Measurements from ENCODE around the gene ERBB2. TPM values are rescaled to one million over a fixed set of nuclear protein-coding genes. Genes with fewer than 3 reads are reported as not detected.
A peak's percentile ranks its signal among the peaks of the same experiment; 100 is the strongest.

Gene ERBB2
- total RNA-seq, 2 experiments from 2014 or later, result 4.5 to 4.6 TPM

DNA sequence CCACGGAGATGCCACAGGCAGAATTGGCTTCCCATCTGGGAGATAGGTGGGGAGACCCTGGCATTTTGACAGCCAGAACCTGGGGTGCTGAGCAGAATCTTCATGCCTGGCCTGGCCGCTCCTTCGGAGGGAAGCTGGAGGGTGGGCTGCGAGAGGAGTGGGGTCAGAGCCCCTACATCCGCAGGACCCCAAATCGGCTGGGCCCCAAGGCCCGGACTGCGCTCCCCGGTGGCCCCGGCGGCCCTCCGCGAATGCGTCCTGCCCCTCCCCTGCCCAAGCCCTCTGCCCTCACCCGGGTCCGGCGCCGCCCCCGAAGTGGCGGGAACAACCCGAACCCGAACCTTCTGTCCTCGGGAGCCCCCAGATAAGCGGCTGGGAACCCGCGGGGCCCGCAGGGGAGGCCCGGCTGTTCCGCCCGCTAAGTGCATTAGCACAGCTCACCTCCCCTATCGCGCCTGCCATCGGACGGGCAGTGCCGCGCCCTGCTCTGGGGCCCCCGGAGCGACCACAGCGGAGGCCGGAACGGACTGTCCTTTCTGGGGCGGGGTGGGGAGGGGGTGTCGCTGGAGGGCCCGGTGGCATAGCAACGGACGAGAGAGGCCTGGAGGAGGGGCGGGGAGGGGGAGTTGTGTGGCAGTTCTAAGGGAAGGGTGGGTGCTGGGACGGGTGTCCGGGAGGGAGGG, 32.5 kb upstream of the ERBB2 start:
- Mint-ChIP-seq H3K9me3 (no peaks in the 10 kb centered on the region), H3K4me3 (no peak overlapping the region), H3K36me3 (ENCODE audit: low read depth) (no peaks in the 10 kb centered on the region), H3K27ac (no peak overlapping the region), H3K4me1 (peaks cover 5% of the 10 kb centered on the region), H3K27me3 (peaks cover 28% of the 10 kb centered on the region)
- DNase-seq, result no peak
- POLR2A ChIA-PET, result no interaction called here
- CTCF ChIA-PET, result interaction anchor here (1.3 to 3.0 kb wide), 4 partner anchors 8 to 61 kb away, joined by 3 to 22 read pairs (median 8); no protein-coding TSS in a partner anchor

DNA sequence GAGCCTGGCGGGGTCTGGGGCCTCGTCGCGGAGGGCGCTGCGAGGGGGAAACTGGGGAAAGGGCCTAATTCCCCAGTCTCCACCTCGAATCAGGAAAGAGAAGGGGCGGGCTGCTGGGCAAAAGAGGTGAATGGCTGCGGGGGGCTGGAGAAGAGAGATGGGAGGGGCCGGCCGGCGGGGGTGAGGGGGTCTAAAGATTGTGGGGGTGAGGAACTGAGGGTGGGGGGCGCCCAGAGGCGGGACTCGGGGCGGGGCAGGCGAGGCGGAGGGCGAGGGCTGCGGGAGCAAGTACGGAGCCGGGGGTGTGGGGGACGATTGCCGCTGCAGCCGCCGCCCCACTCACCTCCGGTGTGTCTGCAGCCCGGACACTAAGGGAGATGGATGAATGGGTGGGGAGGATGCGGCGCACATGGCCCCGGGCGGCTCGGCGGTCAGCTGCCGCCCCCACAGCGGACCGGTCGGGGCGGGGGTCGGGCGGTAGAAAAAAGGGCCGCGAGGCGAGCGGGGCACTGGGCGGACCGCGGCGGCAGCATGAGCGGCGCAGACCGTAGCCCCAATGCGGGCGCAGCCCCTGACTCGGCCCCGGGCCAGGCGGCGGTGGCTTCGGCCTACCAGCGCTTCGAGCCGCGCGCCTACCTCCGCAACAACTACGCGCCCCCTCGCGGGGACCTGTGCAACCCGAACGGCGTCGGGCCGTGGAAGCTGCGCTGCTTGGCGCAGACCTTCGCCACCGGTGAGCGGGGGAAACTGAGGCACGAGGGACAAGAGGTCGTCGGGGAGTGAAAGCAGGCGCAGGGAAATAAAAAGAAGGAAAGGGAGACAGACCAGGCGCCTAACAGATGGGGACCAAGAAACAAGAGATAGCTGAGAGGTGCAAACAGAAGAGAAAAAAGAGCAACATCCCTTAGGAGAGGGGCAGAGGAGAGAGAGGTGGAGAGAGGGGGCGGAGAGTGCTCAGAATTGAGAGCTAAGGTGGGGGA, 31.6 kb upstream of the ERBB2 start, which contains the start of gene PNMT:
TSS of gene PNMT (plus strand) at position 509 of the 980 bp plus-strand sequence. CDS start at position 532, 23 bp downstream.
- ChIA-PET POLR2A (interaction anchor here (0.5 to 0.6 kb wide), 3 partner anchors 10 to 46 kb away, joined by 3 to 4 read pairs (median 4); no protein-coding TSS in a partner anchor), CTCF (interaction anchor here (0.5 to 3.0 kb wide), 13 partner anchors 9 to 612 kb away, joined by 3 to 14 read pairs (median 3); no protein-coding TSS in a partner anchor)
- peak within 1 kb of the TSS; percentile 81 for H3K27ac Mint-ChIP-seq
- no peaks in the 10 kb centered on the region for H3K9me3 Mint-ChIP-seq
- H3K27me3 Mint-ChIP-seq, result peaks cover 28% of the 10 kb centered on the region
- no peak within 1 kb of the TSS for H3K4me3 Mint-ChIP-seq
- peaks cover 5% of the 10 kb centered on the region for H3K4me1 Mint-ChIP-seq
- peak; percentile 72 for DNase-seq
- H3K36me3 Mint-ChIP-seq (ENCODE audit: low read depth), result no peaks in the 10 kb centered on the region

DNA sequence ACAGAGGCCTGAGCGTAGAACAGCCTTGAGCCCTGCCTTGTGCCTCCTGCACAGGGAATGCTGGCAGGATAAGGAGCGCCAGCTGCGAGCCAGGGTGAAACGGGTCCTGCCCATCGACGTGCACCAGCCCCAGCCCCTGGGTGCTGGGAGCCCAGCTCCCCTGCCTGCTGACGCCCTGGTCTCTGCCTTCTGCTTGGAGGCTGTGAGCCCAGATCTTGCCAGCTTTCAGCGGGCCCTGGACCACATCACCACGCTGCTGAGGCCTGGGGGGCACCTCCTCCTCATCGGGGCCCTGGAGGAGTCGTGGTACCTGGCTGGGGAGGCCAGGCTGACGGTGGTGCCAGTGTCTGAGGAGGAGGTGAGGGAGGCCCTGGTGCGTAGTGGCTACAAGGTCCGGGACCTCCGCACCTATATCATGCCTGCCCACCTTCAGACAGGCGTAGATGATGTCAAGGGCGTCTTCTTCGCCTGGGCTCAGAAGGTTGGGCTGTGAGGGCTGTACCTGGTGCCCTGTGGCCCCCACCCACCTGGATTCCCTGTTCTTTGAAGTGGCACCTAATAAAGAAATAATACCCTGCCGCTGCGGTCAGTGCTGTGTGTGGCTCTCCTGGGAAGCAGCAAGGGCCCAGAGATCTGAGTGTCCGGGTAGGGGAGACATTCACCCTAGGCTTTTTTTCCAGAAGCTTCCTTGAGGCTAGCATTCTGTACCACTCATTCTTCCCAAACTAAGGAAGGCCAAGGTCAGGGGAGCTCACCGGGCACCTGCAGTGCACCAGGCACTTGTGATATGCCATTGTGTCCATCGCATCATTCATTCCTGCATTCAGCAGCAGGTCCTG, 29.7 kb upstream of the ERBB2 start:
- CTCF ChIA-PET, result interaction anchor here (0.8 to 3.0 kb wide), 8 partner anchors 7 to 100 kb away, joined by 3 to 14 read pairs (median 4); partner anchors contain the start of gene MIEN1
- H3K4me3 Mint-ChIP-seq, result no peak overlapping the region
- no peak overlapping the region for H3K27ac Mint-ChIP-seq
- peaks cover 28% of the 10 kb centered on the region for H3K27me3 Mint-ChIP-seq
- no peaks in the 10 kb centered on the region for H3K9me3 Mint-ChIP-seq
- no peak for DNase-seq
- POLR2A ChIA-PET, result interaction anchor here (0.8 kb wide), 1 partner anchor 15 kb away, joined by 3 read pairs; no protein-coding TSS in a partner anchor
- H3K4me1 Mint-ChIP-seq, result peaks cover 6% of the 10 kb centered on the region
- H3K36me3 Mint-ChIP-seq (ENCODE audit: low read depth), result no peaks in the 10 kb centered on the region

DNA sequence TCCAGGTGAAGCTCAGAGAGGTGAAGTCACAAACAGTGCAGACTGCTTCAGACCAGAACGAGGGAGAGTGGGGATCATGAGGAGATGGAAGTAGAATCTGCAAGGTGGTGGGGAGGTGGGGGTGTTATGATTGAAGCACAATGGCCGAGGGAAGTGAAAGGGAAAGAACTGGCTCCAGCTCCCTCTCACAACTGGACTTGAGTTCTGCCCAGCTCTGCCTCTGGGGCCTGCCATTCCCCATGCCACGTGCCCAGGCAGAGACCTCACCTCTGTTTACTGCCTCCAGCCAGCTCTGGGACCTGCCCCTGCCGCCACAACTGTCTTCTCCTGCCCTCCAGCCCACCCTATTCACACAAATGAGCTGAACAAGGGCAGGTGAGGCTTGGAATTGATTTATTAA, 29.1 kb upstream of the ERBB2 start:
- Mint-ChIP-seq H3K4me1 (peaks cover 12% of the 10 kb centered on the region), H3K27ac (no peak overlapping the region), H3K27me3 (peaks cover 26% of the 10 kb centered on the region), H3K9me3 (no peaks in the 10 kb centered on the region), H3K36me3 (ENCODE audit: low read depth) (no peaks in the 10 kb centered on the region), H3K4me3 (no peak overlapping the region)
- CTCF ChIA-PET, result interaction anchor here (0.6 to 3.0 kb wide), 9 partner anchors 9 to 700 kb away, joined by 3 to 14 read pairs (median 3); partner anchors contain the start of gene MIEN1
- POLR2A ChIA-PET, result interaction anchor here (0.8 kb wide), 1 partner anchor 16 kb away, joined by 3 read pairs; no protein-coding TSS in a partner anchor
- DNase-seq, result no peak

DNA sequence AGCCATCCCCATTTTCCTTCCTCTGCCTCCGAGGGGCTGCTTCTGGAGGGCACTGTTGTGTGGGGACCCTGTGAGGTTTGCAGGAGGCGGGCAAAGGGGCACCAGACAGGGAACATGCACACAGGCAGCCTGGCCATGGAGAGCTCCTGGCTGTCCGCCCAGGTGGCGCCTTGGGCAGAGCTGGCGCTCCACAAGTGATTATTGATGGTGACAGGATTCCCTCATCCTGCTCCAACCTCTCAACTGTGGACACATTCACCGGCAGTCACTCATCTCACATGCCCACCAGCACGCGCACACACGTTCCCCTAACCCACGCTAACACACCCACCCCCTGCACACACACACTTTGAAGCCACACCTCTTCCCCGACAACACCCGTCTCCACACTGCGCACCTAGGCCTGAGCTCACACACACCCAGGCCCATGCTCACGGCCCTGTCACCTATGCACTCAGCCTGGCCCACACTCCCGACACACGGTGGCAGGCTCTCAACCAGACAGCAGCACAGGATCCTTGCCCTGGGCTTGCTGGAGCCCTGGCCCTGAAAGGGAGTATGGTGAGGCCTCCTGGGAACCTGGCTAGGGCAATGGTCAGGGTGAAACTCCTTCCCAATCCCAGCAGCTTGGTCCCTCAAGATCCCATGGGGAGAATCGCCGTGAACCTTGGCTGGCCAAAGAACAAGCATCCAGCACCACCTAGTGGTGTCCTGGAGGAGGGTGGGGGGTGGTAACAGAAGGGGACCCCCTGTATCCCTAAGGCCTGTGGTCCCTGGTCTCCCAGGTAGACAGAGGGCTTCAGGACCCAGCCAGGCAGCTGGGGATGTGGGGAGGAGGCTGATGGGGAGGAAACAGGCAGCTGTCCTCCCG, 28.0 kb upstream of the ERBB2 start:
- peaks cover 2% of the 10 kb centered on the region for H3K36me3 Mint-ChIP-seq (ENCODE audit: low read depth)
- ChIA-PET POLR2A (no interaction called here), CTCF (interaction anchor here (0.9 to 2.5 kb wide), 9 partner anchors 16 to 58 kb away, joined by 3 to 12 read pairs (median 4); partner anchors contain the start of genes MIEN1 and PGAP3)
- no peak overlapping the region for H3K4me3 Mint-ChIP-seq
- H3K4me1 Mint-ChIP-seq, result peaks cover 23% of the 10 kb centered on the region
- H3K27ac Mint-ChIP-seq, result peak overlapping the region; percentile 39
- H3K27me3 Mint-ChIP-seq, result peaks cover 18% of the 10 kb centered on the region
- no peaks in the 10 kb centered on the region for H3K9me3 Mint-ChIP-seq
- no peak for DNase-seq

DNA sequence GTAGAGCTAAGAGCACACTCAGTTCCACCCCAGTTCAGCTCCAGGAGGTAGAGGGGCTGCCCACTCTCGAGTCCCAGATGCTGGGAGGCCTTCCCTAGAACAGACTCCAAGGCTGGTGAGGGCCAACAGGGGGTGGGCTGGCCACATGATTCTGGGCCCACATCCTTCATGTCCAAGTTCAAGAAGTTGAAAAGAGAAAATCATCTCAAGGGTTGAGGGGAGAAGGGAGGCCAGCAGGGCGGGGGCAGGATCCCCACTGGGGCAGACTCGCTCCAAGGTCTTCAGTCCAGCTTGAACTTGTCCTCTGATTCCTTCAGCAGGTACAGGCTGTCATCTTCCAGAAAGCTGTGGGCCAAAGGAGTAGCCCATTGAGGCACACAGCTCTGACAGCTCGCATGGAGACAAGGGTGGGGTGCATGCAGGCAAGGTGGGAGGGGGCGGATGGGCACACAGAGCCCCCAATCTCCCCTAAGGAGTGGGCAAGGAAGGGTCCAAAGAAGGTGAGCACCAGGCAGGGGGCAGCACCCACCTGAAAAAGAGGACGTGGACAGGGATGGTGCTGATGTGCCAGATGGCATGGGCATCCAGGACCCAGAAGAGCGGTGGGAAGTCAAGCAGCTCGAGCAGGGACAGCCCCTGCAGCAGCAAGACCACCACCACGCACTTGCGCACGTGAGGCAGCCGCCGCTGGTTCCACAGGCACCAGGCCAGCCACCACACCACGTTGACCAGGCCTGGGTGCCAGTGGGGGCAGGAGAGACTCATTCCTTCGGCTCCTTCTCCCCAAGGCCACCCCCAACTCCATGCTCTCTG, 27.1 kb upstream of the ERBB2 start:
- peaks cover 16% of the 10 kb centered on the region for H3K27me3 Mint-ChIP-seq
- peaks cover 32% of the 10 kb centered on the region for H3K4me1 Mint-ChIP-seq
- H3K4me3 Mint-ChIP-seq, result no peak overlapping the region
- peaks cover 8% of the 10 kb centered on the region for H3K36me3 Mint-ChIP-seq (ENCODE audit: low read depth)
- no peak overlapping the region for H3K27ac Mint-ChIP-seq
- H3K9me3 Mint-ChIP-seq, result no peaks in the 10 kb centered on the region
- POLR2A ChIA-PET, result no interaction called here
- no peak for DNase-seq
- CTCF ChIA-PET, result interaction anchor here (0.9 to 2.5 kb wide), 7 partner anchors 15 to 57 kb away, joined by 3 to 12 read pairs (median 4); partner anchors contain the start of genes MIEN1 and PGAP3

DNA sequence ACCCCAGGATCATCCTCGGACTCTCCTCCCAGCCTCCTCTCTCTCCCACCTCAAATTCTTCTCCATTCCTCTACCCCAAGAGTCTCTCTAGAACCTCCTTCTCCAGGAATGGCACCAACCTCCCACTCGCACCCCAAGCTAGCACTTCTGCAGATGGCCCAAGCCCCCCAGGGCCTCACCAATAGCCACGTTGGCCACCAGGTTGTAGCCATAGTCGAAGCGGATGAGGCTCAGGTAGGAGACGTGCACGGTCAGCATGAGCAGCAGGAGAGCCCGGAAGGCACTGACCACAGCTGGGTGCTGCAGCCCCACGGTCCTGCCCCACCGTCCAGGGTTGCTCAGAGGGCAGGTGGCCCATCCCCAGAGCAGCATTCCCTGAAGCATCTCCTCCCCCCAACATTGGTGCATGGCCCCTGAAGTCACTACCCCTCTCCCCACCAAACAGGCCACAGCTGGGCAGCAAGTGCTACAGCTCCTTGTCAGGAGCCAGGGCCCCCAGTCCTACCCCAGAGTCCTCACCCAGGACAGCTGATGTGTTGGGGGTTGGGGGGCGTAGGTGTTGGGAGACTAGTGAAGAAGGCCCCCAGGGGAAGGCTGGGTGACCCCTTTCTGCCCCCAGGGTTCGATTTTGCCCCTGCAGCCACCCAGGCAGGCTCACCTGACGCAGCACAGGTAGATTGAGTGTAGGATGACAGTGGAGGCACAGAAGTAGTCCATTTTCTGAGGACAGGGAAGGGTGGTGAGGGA, 26.4 kb upstream of the ERBB2 start:
- ChIA-PET CTCF (interaction anchor here (1.2 to 1.7 kb wide), 2 partner anchors 39 to 52 kb away, joined by 3 read pairs; no protein-coding TSS in a partner anchor), POLR2A (no interaction called here)
- Mint-ChIP-seq H3K4me3 (no peak overlapping the region), H3K36me3 (ENCODE audit: low read depth) (peaks cover 14% of the 10 kb centered on the region), H3K27ac (no peak overlapping the region), H3K27me3 (peaks cover 12% of the 10 kb centered on the region), H3K4me1 (peaks cover 38% of the 10 kb centered on the region), H3K9me3 (no peaks in the 10 kb centered on the region)
- DNase-seq, result no peak

DNA sequence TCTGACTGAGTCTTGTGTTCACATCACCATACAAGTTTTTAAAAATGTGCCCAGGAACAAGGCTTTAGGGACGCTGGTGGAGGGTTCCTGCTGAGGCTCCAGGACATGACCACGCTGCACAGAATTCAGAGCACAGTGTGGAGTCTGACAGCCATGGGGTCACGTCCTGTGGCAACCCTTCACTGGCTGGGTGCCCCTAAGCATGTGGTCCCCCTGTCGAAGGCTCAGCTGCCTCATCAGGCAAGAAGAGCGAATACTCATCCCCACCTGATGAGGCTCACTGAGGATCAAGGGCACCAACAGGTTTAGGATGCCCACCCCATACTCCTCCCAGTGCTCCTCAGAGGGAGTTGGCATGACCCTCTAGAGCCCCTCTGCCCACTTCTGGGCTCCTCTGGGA, 25.7 kb upstream of the ERBB2 start:
- H3K27ac Mint-ChIP-seq, result no peak overlapping the region
- ChIA-PET POLR2A (no interaction called here), CTCF (interaction anchor here (1.3 to 1.9 kb wide), 3 partner anchors 8 to 53 kb away, joined by 3 to 8 read pairs (median 3); partner anchors contain the start of gene TCAP)
- peaks cover 42% of the 10 kb centered on the region for H3K4me1 Mint-ChIP-seq
- peaks cover 20% of the 10 kb centered on the region for H3K36me3 Mint-ChIP-seq (ENCODE audit: low read depth)
- H3K27me3 Mint-ChIP-seq, result peaks cover 8% of the 10 kb centered on the region
- no peaks in the 10 kb centered on the region for H3K9me3 Mint-ChIP-seq
- DNase-seq, result no peak
- no peak overlapping the region for H3K4me3 Mint-ChIP-seq

DNA sequence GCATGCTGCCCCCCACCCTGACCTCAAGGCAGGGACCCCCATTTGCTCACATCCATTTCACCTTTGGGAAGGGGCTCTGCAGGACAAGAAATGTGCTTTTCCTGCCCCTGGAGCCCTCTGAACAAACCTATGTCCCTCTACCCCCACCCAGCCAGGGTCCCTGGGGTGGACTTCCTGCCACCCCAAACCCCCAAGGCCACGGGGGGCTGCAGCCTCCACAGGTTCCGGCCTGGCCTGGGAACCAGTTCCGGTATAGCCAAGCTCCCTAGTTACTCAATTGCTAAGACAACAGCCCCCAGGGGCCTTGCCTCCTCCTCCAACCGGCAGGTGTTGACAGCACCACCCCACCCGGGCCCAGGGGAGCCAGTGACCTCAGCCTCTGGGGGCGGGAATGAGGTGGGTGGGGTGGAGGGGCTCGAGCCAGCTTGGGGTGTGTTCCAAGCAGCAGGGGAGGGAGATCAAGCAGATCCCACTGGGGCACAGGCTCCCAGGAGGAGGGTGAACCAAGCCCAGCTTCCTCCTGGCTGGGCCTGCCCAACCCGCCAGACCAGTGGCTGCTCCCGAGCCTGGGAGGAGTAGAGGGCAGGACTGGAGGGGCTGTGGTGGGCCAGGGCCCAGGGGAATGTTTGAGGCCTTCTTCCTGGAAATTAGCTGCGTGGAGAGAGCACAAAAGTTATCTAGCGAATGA, 25.0 kb upstream of the ERBB2 start:
- peaks cover 26% of the 10 kb centered on the region for H3K36me3 Mint-ChIP-seq (ENCODE audit: low read depth)
- H3K9me3 Mint-ChIP-seq, result no peaks in the 10 kb centered on the region
- ChIA-PET CTCF (interaction anchor here (0.6 to 2.2 kb wide), 7 partner anchors 9 to 304 kb away, joined by 3 to 13 read pairs (median 4); partner anchors contain the start of genes PGAP3 and TCAP), POLR2A (interaction anchor here (1.1 kb wide), 1 partner anchor 30 kb away, joined by 4 read pairs; no protein-coding TSS in a partner anchor)
- no peak overlapping the region for H3K27ac Mint-ChIP-seq
- peaks cover 4% of the 10 kb centered on the region for H3K27me3 Mint-ChIP-seq
- peaks cover 49% of the 10 kb centered on the region for H3K4me1 Mint-ChIP-seq
- no peak overlapping the region for H3K4me3 Mint-ChIP-seq
- DNase-seq, result no peak
